GM12892 (cell line): ENCODE measurements around the gene PRKCH.

Experiments
- POLR2A ChIP-seq: IDR thresholded peaks from 2 replicates; pipeline ENCODE4 v1.6.1; 2011; ENCODE audit warnings: low read depth, low read length, control low read depth
- POLR2AphosphoS5 ChIP-seq: IDR thresholded peaks from 2 replicates; pipeline ENCODE4 v1.6.1; 2011; ENCODE audit warnings: low read depth, low read length, control low read depth
- TAF1 ChIP-seq: IDR thresholded peaks from 2 replicates; pipeline ENCODE4 v1.6.1; 2011; ENCODE audit warnings: low read depth, mild to moderate bottlenecking, control low read depth, low read length, borderline replicate concordance

- TF ChIP-seq POLR2A, result no peak
- no peak for TF ChIP-seq POLR2AphosphoS5
- TF ChIP-seq TAF1, result no peak
Observed at GRCh38 chr14:61460718-61461611, 139.6 kb downstream of the PRKCH start.
